Body of pancreas (tissue), 4 donors: Measurements from ENCODE around the gene BAHCC1. TPM values are rescaled to one million over a fixed set of nuclear protein-coding genes. Genes with fewer than 3 reads are reported as not detected.
A peak's percentile ranks its signal among the peaks of the same experiment; 100 is the strongest.

Experiments used
- ATAC-seq: fragments of 150-250 bp; one replicate; pipeline ENCODE4 v1.9.1; 2016
- DNase-seq, 4 donors: peaks; one replicate each; pipeline ENCODE4 v3.0.0-alpha.2; 2019
- H3K27ac ChIP-seq, 4 donors: fragments of 200-600 bp; sonication (generic); 1 replicate in 3 of 4; 2 replicates in 1 of 4; pipeline versions ENCODE4 v1.5.1 to v1.6.1; 2016 to 2019; ENCODE audit warnings: mild to moderate bottlenecking in 1 of 4, mixed read lengths in 1 of 4, moderate library complexity in 1 of 4
- H3K27me3 ChIP-seq, 2 donors: fragments of 200-600 bp; sonication (generic); one replicate each; pipeline ENCODE4 v1.6.0; 2016; ENCODE audit warnings: mild to moderate bottlenecking in 1 of 2
- H3K36me3 ChIP-seq, 2 donors: fragments of 200-600 bp; sonication (generic); replicated peaks in 1 of 2; 2 replicates each; pipeline ENCODE4 v1.5.1; 2016; ENCODE audit warnings: low read depth in 2 of 2; ENCODE audit not compliant: insufficient read depth in 1 of 2
- H3K4me1 ChIP-seq: fragments of 200-600 bp; sonication (generic); one replicate; pipeline ENCODE4 v1.6.0; 2016
- H3K4me3 ChIP-seq, 2 donors: fragments of 200-600 bp; sonication (generic); 1 replicate in 1 of 2; 2 replicates in 1 of 2; pipeline ENCODE4 v1.5.1; 2016 to 2019
- H3K9me3 ChIP-seq, 3 donors: fragments of 200-600 bp; sonication (generic); 1 replicate in 2 of 3; 2 replicates in 1 of 3; pipeline ENCODE4 v1.5.1; 2016
- CTCF ChIP-seq, 7 experiments: fragments of 450-650 bp in 4 of 7; fragments of 200-600 bp in 3 of 7; sonication (generic) in 3 of 7; IDR thresholded peaks; one replicate each; pipeline ENCODE4 v1.5.1; 2016 to 2019; ENCODE audit warnings: antibody characterized with exemption in 7 of 7
- POLR2A ChIP-seq, 3 donors: fragments of 450-650 bp; IDR thresholded peaks; one replicate each; pipeline ENCODE4 v1.6.1; 2016; ENCODE audit warnings: antibody characterized with exemption in 3 of 3, mild to moderate bottlenecking in 2 of 3
- WGBS, 2 donors: methylation state at CpG; one replicate each; pipeline ENCODE4 v1.1.5; 2017; 5-methylcytosine and 5-hydroxymethylcytosine counted together
- intact Hi-C: fragments of 100-400 bp; cut with DNase I; formaldehyde crosslinking; loops from one replicate; pipeline ENCODE4 v1.15.1; 2023
- total RNA-seq, 2 donors: library from RNA; depleted of rRNA; stranded (reverse); fragments of >200 nt; gene quantifications; one replicate each; pipeline ENCODE4 v1.1.0, GENCODE V29; 2016

BAHCC1 gene
- total RNA-seq, 2 donors from 2014 or later, result 5.7 to 14.8 TPM

GRCh38 chr17:81492202-81492601 is 96.9 kb downstream of the BAHCC1 start:
- no peak for TF ChIP-seq CTCF (IDR thresholded peaks at IDR 0.05)
- TF ChIP-seq POLR2A (IDR thresholded peaks at IDR 0.05), result no peak

GRCh38 chr17:81492706-81493105 is 97.4 kb downstream of the BAHCC1 start:
- Histone ChIP-seq H3K9me3 (no peaks in the 10 kb centered on the region), H3K36me3 (no peaks in the 10 kb centered on the region), H3K4me1 (peaks cover 9% of the 10 kb centered on the region), H3K27ac (no peak overlapping the region), H3K27me3 (no peaks in the 10 kb centered on the region), H3K4me3 (no peak overlapping the region)
- 89 to 93% methylated on average over 9 of the region's 9 CpGs for WGBS, 2 donors
- DNase-seq (no peak), ATAC-seq (no peak)
- TF ChIP-seq CTCF (IDR thresholded peaks at IDR 0.05) (no peak), POLR2A (IDR thresholded peaks at IDR 0.05) (no peak)
- intact Hi-C loops, result no loop called here

More at GRCh38 chr17:81492202-81492601, 96.9 kb downstream of the BAHCC1 start:
- H3K27me3 ChIP-seq, result no peaks in the 10 kb centered on the region
- no peak for DNase-seq
- no peak overlapping the region for H3K4me3 ChIP-seq
- H3K36me3 ChIP-seq, result no peaks in the 10 kb centered on the region
- H3K27ac ChIP-seq, result no peak overlapping the region
- H3K9me3 ChIP-seq, result no peaks in the 10 kb centered on the region
- ATAC-seq, result no peak
- H3K4me1 ChIP-seq, result peaks cover 14% of the 10 kb centered on the region
- WGBS, 2 donors, result 68 to 79% methylated on average over 13 to 18 of the region's 18 CpGs
- intact Hi-C loops, result no loop called here

- Histone ChIP-seq H3K9me3 (no peaks in the 10 kb centered on the region), H3K4me3 (no peak overlapping the region), H3K4me1 (peaks cover 4% of the 10 kb centered on the region), H3K27ac (no peak overlapping the region), H3K36me3 (no peaks in the 10 kb centered on the region), H3K27me3 (no peaks in the 10 kb centered on the region)
- intact Hi-C loops, result no loop called here
- ATAC-seq, result no peak
- DNase-seq, result no peak
- WGBS, 2 donors, result 85 to 90% methylated on average over 10 to 16 of the region's 16 CpGs
- TF ChIP-seq POLR2A (IDR thresholded peaks at IDR 0.05), result no peak
- no peak for TF ChIP-seq CTCF (IDR thresholded peaks at IDR 0.05)
These were observed 98.2 kb downstream of the BAHCC1 start for GRCh38 chr17:81493198-81494038.

GRCh38 chr17:81494626-81495377 is 99.5 kb downstream of the BAHCC1 start:
- Histone ChIP-seq H3K27me3 (no peaks in the 10 kb centered on the region), H3K36me3 (no peaks in the 10 kb centered on the region), H3K27ac (no peak overlapping the region), H3K9me3 (no peaks in the 10 kb centered on the region), H3K4me3 (no peak overlapping the region), H3K4me1 (no peaks in the 10 kb centered on the region)
- DNase-seq (peak in 1 of 4 donors; percentile 43), ATAC-seq (peak; percentile 27)
- intact Hi-C loops, result no loop called here
- TF ChIP-seq POLR2A (IDR thresholded peaks at IDR 0.05) (no peak), CTCF (IDR thresholded peaks at IDR 0.05) (no peak)
- 48 to 61% methylated on average over 6 to 7 of the region's 8 CpGs for WGBS, 2 donors
